Mesodermal cell (in vitro differentiated cells): Measurements from ENCODE around the gene COX6B1.

Source experiments
- H3K27ac ChIP-seq: 2 replicates; pipeline ENCODE4 v1.7.0; 2013; ENCODE audit warnings: mild to moderate bottlenecking, low read depth, low read length, moderate library complexity; ENCODE audit not compliant: severe bottlenecking
- H3K36me3 ChIP-seq: 2 replicates; pipeline ENCODE4 v1.7.1; 2013; ENCODE audit warnings: mild to moderate bottlenecking, low read length, moderate library complexity; ENCODE audit not compliant: control insufficient read depth, insufficient read depth
- H3K4me1 ChIP-seq: one replicate; pipeline ENCODE4 v1.7.1; 2013; ENCODE audit warnings: mild to moderate bottlenecking, low read length; ENCODE audit not compliant: insufficient read depth, control insufficient read depth, poor library complexity, severe bottlenecking
- H3K4me3 ChIP-seq: 2 replicates; pipeline ENCODE4 v1.7.0; 2013; ENCODE audit warnings: low read length, control low read depth, mild to moderate bottlenecking; ENCODE audit not compliant: insufficient read depth, poor library complexity, severe bottlenecking; ENCODE audit errors: extremely low read depth
- H3K9me3 ChIP-seq: 2 replicates; pipeline ENCODE4 v1.7.1; 2013; ENCODE audit warnings: mild to moderate bottlenecking, low read length, moderate library complexity; ENCODE audit not compliant: control insufficient read depth
- WGBS, 2 experiments: methylation state at CpG; one replicate each; pipeline ENCODE4 v1.1.5; 2013; ENCODE audit warnings: missing lambda C conversion rate in 2 of 2; ENCODE audit not compliant: insufficient coverage in 2 of 2; 5-methylcytosine and 5-hydroxymethylcytosine counted together

Gene COX6B1

GRCh38 chr19:35615036-35615435 is 33.1 kb upstream of the COX6B1 start:
- no peak overlapping the region for H3K27ac ChIP-seq
- H3K4me1 ChIP-seq, result peaks cover 4% of the 10 kb centered on the region
- WGBS, 2 experiments, result 94 to 96% methylated on average over 17 of the region's 17 CpGs
- no peaks in the 10 kb centered on the region for H3K9me3 ChIP-seq
- no peak overlapping the region for H3K4me3 ChIP-seq
- H3K36me3 ChIP-seq, result peaks cover 25% of the 10 kb centered on the region

GRCh38 chr19:35618857-35619256 is 29.3 kb upstream of the COX6B1 start:
- H3K36me3 ChIP-seq, result peaks cover 32% of the 10 kb centered on the region

GRCh38 chr19:35619290-35619923 is 28.7 kb upstream of the COX6B1 start:
- H3K27ac ChIP-seq, result no peak overlapping the region

More at GRCh38 chr19:35618857-35619256, 29.3 kb upstream of the COX6B1 start:
- no peak overlapping the region for H3K4me3 ChIP-seq
- H3K9me3 ChIP-seq, result no peaks in the 10 kb centered on the region
- no peak overlapping the region for H3K27ac ChIP-seq
- H3K4me1 ChIP-seq, result no peaks in the 10 kb centered on the region
- WGBS, 2 experiments, result 80 to 83% methylated on average over 7 of the region's 7 CpGs

GRCh38 chr19:35620001-35620400 is 28.1 kb upstream of the COX6B1 start:
- peaks cover 27% of the 10 kb centered on the region for H3K36me3 ChIP-seq
- no peaks in the 10 kb centered on the region for H3K9me3 ChIP-seq
- 91 to 93% methylated on average over 12 to 17 of the region's 17 CpGs for WGBS, 2 experiments
- H3K4me1 ChIP-seq, result no peaks in the 10 kb centered on the region
- H3K4me3 ChIP-seq, result no peak overlapping the region
- no peak overlapping the region for H3K27ac ChIP-seq

More at GRCh38 chr19:35619290-35619923, 28.7 kb upstream of the COX6B1 start:
- Histone ChIP-seq H3K4me1 (no peaks in the 10 kb centered on the region), H3K36me3 (peaks cover 32% of the 10 kb centered on the region), H3K4me3 (no peak overlapping the region), H3K9me3 (no peaks in the 10 kb centered on the region)
- 97% methylated on average over 7 to 11 of the region's 12 CpGs for WGBS, 2 experiments

GRCh38 chr19:35621708-35622107 is 26.4 kb upstream of the COX6B1 start:
- Histone ChIP-seq H3K4me1 (no peaks in the 10 kb centered on the region), H3K36me3 (peaks cover 19% of the 10 kb centered on the region), H3K27ac (no peak overlapping the region), H3K9me3 (no peaks in the 10 kb centered on the region), H3K4me3 (no peak overlapping the region)
- 91 to 95% methylated on average over 7 to 8 of the region's 9 CpGs for WGBS, 2 experiments

GRCh38 chr19:35622750-35623149 is 25.4 kb upstream of the COX6B1 start:
- Histone ChIP-seq H3K27ac (no peak overlapping the region), H3K36me3 (peaks cover 16% of the 10 kb centered on the region), H3K9me3 (no peaks in the 10 kb centered on the region), H3K4me3 (no peak overlapping the region), H3K4me1 (no peaks in the 10 kb centered on the region)
- 96% methylated on average over 9 to 13 of the region's 13 CpGs for WGBS, 2 experiments

GRCh38 chr19:35623327-35624010 is 24.7 kb upstream of the COX6B1 start:
- Histone ChIP-seq H3K4me1 (no peaks in the 10 kb centered on the region), H3K9me3 (no peaks in the 10 kb centered on the region), H3K27ac (no peak overlapping the region), H3K4me3 (no peak overlapping the region), H3K36me3 (peaks cover 13% of the 10 kb centered on the region)
- WGBS, 2 experiments, result 88 to 90% methylated on average over 5 to 6 of the region's 6 CpGs

GRCh38 chr19:35628264-35628564 is 19.9 kb upstream of the COX6B1 start:
- Histone ChIP-seq H3K4me1 (peaks cover 4% of the 10 kb centered on the region), H3K9me3 (no peaks in the 10 kb centered on the region), H3K27ac (peak overlapping the region; percentile 93), H3K4me3 (peak overlapping the region; percentile 100), H3K36me3 (peaks cover 29% of the 10 kb centered on the region)
- 33 to 44% methylated on average over 8 to 9 of the region's 9 CpGs for WGBS, 2 experiments

- H3K9me3 ChIP-seq, result no peaks in the 10 kb centered on the region
- WGBS, 2 experiments, result 0 to 1% methylated on average over 46 to 56 of the region's 56 CpGs
- peak within 1 kb of the TSS; percentile 93 for H3K27ac ChIP-seq
- H3K4me1 ChIP-seq, result peaks cover 4% of the 10 kb centered on the region
- H3K4me3 ChIP-seq, result peak within 1 kb of the TSS; percentile 100
- H3K36me3 ChIP-seq, result peaks cover 34% of the 10 kb centered on the region
Measured at GRCh38 chr19:35628565-35629331, 19.4 kb upstream of the COX6B1 start, which contains the start of gene RBM42. RBM42 (plus strand) TSS chr19:35629036; CDS start chr19:35629154, 118 bp downstream.

- 9 to 15% methylated on average over 14 of the region's 15 CpGs for WGBS, 2 experiments
- peak overlapping the region; percentile 45 for H3K27ac ChIP-seq
- peaks cover 4% of the 10 kb centered on the region for H3K4me1 ChIP-seq
- H3K36me3 ChIP-seq, result peaks cover 39% of the 10 kb centered on the region
- peak overlapping the region; percentile 100 for H3K4me3 ChIP-seq
- no peaks in the 10 kb centered on the region for H3K9me3 ChIP-seq
Measured at GRCh38 chr19:35629332-35629633, 18.8 kb upstream of the COX6B1 start.
